Prostate gland (tissue), 1 donor: Measurements from ENCODE around the gene SUSD1.

ENCODE experiments used
- POLR2A ChIP-seq: fragments of 450-650 bp; IDR thresholded peaks from one replicate; pipeline ENCODE4 v1.6.1; 2016; ENCODE audit warnings: antibody characterized with exemption, mild to moderate bottlenecking
- POLR2AphosphoS5 ChIP-seq: sonication (generic); formaldehyde crosslinking; IDR thresholded peaks from one replicate; pipeline ENCODE4 v1.6.1; 2017; ENCODE audit warnings: antibody characterized with exemption

DNA sequence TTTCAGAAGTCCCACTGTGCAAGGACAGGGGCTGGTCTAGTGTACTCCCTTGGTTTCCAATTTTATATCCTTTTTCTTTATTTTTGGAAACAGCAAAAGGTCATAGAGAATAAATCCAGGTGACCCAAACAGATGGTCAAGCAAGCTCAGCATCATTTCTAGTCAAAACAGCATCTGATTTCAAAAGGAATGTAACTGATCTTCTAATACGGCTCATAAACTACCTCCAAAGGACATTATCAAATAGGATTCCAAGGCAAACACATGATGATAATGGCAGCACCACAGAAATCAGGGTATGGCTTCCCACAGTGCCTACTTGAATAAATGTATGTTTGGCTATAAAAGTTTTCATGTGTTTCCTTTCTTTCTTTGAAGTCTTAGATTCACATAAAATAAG, 57.1 kb downstream of the SUSD1 start:
- no peak for TF ChIP-seq POLR2AphosphoS5
- no peak for TF ChIP-seq POLR2A
